Ishikawa (cell line): ENCODE results near the gene ZNF365.

ENCODE experiments used
- CEBPB ChIP-seq: IDR thresholded peaks from 2 replicates; pipeline ENCODE4 v1.6.1; 2012
- CREB1 ChIP-seq: IDR thresholded peaks from 2 replicates; pipeline ENCODE4 v1.6.1; 2012; ENCODE audit warnings: low read depth
- EGR1 ChIP-seq: IDR thresholded peaks from 2 replicates; pipeline ENCODE4 v1.6.1; 2012
- EP300 ChIP-seq: IDR thresholded peaks from 2 replicates; pipeline ENCODE4 v1.6.1; 2012; ENCODE audit warnings: borderline replicate concordance
- FOXM1 ChIP-seq: IDR thresholded peaks from 2 replicates; pipeline ENCODE4 v1.6.1; 2012; ENCODE audit warnings: low read depth, borderline replicate concordance
- NFIC ChIP-seq: IDR thresholded peaks from 2 replicates; pipeline ENCODE4 v1.6.1; 2012
- RAD21 ChIP-seq: IDR thresholded peaks from 2 replicates; pipeline ENCODE4 v1.6.1; 2012; ENCODE audit warnings: low read depth
- REST ChIP-seq: IDR thresholded peaks from 2 replicates; pipeline ENCODE4 v1.6.1; 2012; ENCODE audit warnings: low read depth, mild to moderate bottlenecking
- TAF1 ChIP-seq: IDR thresholded peaks from 2 replicates; pipeline ENCODE4 v1.6.1; 2012; ENCODE audit warnings: low read depth, mild to moderate bottlenecking
- TCF12 ChIP-seq: IDR thresholded peaks from 2 replicates; pipeline ENCODE4 v1.6.1; 2012; ENCODE audit warnings: low read depth
- TEAD4 ChIP-seq: IDR thresholded peaks from 2 replicates; pipeline ENCODE4 v1.6.1; 2012
- YY1 ChIP-seq: IDR thresholded peaks from 2 replicates; pipeline ENCODE4 v1.6.1; 2012; ENCODE audit warnings: low read depth
- ZBTB7A ChIP-seq: IDR thresholded peaks from 2 replicates; pipeline ENCODE4 v1.6.1; 2012; ENCODE audit warnings: low read depth
- TF ChIP-seq, protein P1 (sequence below): IDR thresholded peaks from 2 replicates; pipeline ENCODE4 v1.6.1; 2012
- TF ChIP-seq, protein P2 (sequence below): IDR thresholded peaks from 2 replicates; pipeline ENCODE4 v1.6.1; 2012

Gene ZNF365

DNA sequence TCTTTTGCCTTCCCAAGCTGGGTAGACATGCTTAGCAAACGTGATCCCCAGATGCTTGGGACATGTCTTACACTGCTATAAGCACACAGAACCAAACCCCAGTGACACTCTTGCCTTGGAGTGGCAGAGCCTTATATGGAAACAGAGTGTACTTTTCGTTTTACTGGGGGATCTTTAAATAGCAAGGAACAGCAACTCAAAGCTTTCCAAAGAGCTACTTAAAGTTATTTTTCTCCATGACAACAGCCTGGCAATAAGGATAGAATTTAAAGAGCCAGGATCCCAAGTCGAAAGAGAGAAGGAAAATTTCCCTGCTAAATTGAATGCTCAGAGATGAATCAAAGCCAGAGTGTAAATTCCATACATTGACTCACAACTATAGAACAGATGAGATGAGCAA is 67.8 kb downstream of the ZNF365 start:
- TF ChIP-seq CEBPB (no peak), TEAD4 (no peak), ZBTB7A (no peak), YY1 (no peak), EGR1 (no peak), RAD21 (no peak), EP300 (no peak), TCF12 (no peak), CREB1 (no peak), REST (no peak), FOXM1 (no peak), TAF1 (no peak), NFIC (no peak)
- TF ChIP-seq, protein P1, sequence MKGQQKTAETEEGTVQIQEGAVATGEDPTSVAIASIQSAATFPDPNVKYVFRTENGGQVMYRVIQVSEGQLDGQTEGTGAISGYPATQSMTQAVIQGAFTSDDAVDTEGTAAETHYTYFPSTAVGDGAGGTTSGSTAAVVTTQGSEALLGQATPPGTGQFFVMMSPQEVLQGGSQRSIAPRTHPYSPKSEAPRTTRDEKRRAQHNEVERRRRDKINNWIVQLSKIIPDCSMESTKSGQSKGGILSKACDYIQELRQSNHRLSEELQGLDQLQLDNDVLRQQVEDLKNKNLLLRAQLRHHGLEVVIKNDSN = no peak
- TF ChIP-seq, protein P2, sequence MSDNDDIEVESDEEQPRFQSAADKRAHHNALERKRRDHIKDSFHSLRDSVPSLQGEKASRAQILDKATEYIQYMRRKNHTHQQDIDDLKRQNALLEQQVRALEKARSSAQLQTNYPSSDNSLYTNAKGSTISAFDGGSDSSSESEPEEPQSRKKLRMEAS = no peak

DNA sequence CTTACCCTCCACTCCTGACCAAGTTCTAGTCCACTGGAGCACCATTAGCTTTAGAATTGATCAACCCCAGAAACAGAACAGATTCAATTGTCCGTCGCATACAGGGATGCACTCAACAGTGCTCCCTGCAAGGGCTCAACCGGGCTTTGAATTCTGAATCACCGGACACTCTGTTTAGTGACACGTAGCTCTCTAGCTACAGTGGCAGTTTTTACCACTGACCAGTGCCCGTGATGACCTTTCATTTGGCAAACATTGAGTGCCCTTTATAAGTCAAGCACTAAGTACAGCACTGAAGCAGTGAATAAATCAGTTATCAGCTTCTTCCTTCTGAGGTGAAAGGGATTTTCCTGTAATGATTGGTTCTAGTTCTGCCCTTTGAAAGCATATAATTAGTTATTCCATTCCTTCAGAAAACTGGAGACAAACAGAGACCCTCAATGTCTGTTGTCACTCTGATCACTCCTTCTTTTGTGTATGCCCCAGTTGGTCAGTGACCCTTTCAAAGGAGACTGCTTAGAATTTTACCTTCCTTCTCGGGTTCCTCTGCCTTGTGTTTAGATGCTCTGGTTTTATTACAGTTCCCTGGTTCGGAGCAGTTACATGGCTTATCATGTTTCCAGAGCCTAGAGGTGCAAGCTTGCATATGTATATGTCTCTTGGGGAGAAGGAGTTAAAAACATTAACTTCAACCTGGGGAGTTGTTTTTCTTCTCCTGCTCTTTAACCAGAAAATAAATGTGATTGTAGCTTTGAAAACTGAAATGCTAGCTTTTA is 68.9 kb downstream of the ZNF365 start:
- no peak for TF ChIP-seq EGR1
- TF ChIP-seq TEAD4 = no peak
- TF ChIP-seq, protein P1 = no peak
- TF ChIP-seq, protein P2 = no peak
- TF ChIP-seq REST = no peak
- TF ChIP-seq CEBPB = no peak
- no peak for TF ChIP-seq ZBTB7A
- TF ChIP-seq FOXM1 = no peak
- TF ChIP-seq NFIC = no peak
- no peak for TF ChIP-seq CREB1
- no peak for TF ChIP-seq RAD21
- no peak for TF ChIP-seq TCF12
- no peak for TF ChIP-seq EP300
- no peak for TF ChIP-seq TAF1
- TF ChIP-seq YY1 = no peak

DNA sequence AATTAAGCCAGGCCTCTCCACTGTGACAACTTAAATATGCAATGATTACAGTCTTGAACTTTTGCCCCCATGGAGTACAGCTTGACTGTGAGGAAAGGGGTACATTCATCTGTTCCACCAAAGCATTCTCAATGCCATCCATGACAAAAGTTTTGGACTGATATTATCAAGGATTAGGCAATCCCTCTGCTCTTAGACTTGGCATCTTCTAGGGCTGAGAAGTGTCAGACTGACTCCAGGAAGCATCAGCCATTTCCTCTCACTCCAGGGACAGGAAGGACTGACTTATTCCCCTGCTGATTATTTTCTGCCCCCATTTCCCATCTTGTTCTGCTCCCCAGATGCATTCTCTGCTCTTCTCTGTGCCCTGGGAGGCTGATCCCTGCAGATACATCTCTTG is 69.7 kb downstream of the ZNF365 start:
- TF ChIP-seq ZBTB7A (no peak), RAD21 (no peak), NFIC (no peak), EP300 (no peak)
- TF ChIP-seq, protein P1 = no peak

DNA sequence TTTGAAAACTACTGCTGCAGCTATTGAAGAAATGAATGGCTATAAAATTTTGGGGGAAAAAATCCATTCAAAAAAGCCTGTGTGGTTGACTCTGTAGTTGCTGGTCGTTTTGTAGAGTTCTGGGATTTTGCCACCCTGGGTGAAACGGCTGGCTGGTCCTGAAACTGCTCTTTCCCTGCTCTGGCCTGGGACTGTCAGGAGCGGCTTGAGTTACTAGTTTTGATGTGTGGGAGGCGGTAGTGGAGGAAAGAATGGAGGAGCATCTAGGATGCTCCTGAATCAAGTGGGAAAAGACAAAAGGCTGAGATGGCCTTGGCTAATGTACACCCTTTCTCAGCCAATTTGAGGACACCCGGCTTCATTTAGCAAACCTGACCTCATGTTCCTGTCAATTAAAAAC is 72.5 kb downstream of the ZNF365 start:
- TF ChIP-seq YY1 = no peak
- TF ChIP-seq ZBTB7A = no peak
- no peak for TF ChIP-seq REST
- TF ChIP-seq, protein P1 = no peak
